Measurements from ENCODE around the gene SAV1. TPM values are rescaled to one million over a fixed set of nuclear protein-coding genes. Genes with fewer than 3 reads are reported as not detected.

Gene SAV1
- polyA plus RNA-seq, 1 of the 3 experiments (the other 2 are of a cell fraction) = 8.9 TPM

DNA sequence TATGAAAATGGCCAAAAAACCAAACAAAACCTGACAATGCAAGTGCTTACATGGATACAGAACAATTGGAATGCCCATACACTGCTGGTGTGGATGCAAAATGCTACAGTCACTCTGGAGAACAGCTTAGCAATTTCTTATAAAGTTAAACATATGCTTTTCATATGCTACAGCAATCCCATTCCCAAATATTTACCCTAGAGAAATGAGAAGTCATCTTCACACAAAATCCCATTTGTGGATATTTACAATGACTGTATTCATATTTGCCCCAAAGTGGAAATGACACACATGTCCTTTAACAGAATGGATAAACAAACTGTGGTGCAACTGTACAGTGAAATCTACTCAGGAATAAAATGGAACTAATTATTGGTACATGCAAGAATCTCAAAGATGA lies 20.4 kb downstream of the SAV1 start:
- Histone ChIP-seq H3K36me3 (replicated peaks in 1 of 2; ENCODE audit: control insufficient read depth in 1 of 2, insufficient read depth in 2 of 2, low read length in 1 of 2) (peaks cover 12 to 18% of the 10 kb centered on the region in 2 experiments), H3K4me3 (ENCODE audit: low read depth in 2 of 2, low read length in 1 of 2) (no peak overlapping the region), H3K9me3 (no peaks in the 10 kb centered on the region), H4K20me1 (ENCODE audit: insufficient read depth) (no peaks in the 10 kb centered on the region), H3F3A (replicated peaks; ENCODE audit: insufficient read depth) (peaks cover 9% of the 10 kb centered on the region), H3K79me2 (ENCODE audit: insufficient read depth) (peaks cover 71% of the 10 kb centered on the region), H2AFZ (ENCODE audit: low read depth) (no peak overlapping the region), H3K9ac (no peak overlapping the region), H3K4me2 (no peak overlapping the region), H3K4me1 (ENCODE audit: control insufficient read depth in 1 of 2, insufficient read depth in 2 of 2, low read depth in 1 of 2, low read length in 1 of 2) (no peaks in the 10 kb centered on the region), H3K27me3 (ENCODE audit: insufficient read depth) (no peaks in the 10 kb centered on the region), H3K27ac (ENCODE audit: low read depth in 2 of 2, low read length in 1 of 2) (no peak overlapping the region), H3K9me2 (no peaks in the 10 kb centered on the region)
- POLR2A ChIA-PET = no interaction called here
- no peak for TF ChIP-seq JUND (IDR thresholded peaks at IDR 0.05)
- TF ChIP-seq MAX (IDR thresholded peaks at IDR 0.05; ENCODE audit: low read depth) = no peak
- TF ChIP-seq CHD2 (IDR thresholded peaks at IDR 0.05; ENCODE audit: low read length, partially characterized antibody) = no peak
- DNase-seq = no peak
- CTCF ChIA-PET = interaction anchor here (1.0 kb wide), 1 partner anchor 28 kb away, joined by 3 read pairs; no protein-coding TSS in a partner anchor

DNA sequence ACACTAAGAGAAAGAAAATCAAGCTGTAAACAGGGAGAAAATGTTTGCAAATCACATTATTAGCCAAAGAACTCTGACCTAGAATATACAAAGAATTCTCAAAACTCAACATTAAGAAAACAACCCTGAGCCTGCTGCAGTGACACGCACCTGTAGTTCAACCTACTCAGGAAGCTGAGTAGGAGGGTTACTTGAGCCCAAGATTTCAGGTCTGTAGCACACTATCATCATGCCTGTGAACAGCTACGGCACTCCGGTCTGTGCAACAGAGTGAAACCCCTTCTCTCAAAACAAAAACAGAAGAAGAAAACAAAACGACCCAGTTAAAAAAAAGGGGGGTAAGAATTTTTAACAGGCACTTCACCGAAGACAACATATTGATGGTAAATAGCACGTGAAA lies 20.8 kb downstream of the SAV1 start:
- DNase-seq = no peak
- H3K4me3 ChIP-seq (ENCODE audit: low read depth in 2 of 2, low read length in 1 of 2) = no peak overlapping the region
- CTCF ChIA-PET = interaction anchor here (1.0 kb wide), 1 partner anchor 28 kb away, joined by 3 read pairs; no protein-coding TSS in a partner anchor
- TF ChIP-seq YY1 (IDR thresholded peaks at IDR 0.05; ENCODE audit: low read depth) = no peak
- 93% methylated on average over 6 of the region's 6 CpGs for WGBS (ENCODE audit: low lambda C conversion rate)
- no peak overlapping the region for H3K4me2 ChIP-seq
- H3K9me3 ChIP-seq = no peaks in the 10 kb centered on the region
- no peaks in the 10 kb centered on the region for H3K27me3 ChIP-seq (ENCODE audit: insufficient read depth)
- no peak overlapping the region for H2AFZ ChIP-seq (ENCODE audit: low read depth)
- peaks cover 66% of the 10 kb centered on the region for H3K79me2 ChIP-seq (ENCODE audit: insufficient read depth)
- no peaks in the 10 kb centered on the region for H4K20me1 ChIP-seq (ENCODE audit: insufficient read depth)
- no peaks in the 10 kb centered on the region for H3K9me2 ChIP-seq
- peaks cover 11 to 18% of the 10 kb centered on the region in 2 experiments for H3K36me3 ChIP-seq (replicated peaks in 1 of 2; ENCODE audit: control insufficient read depth in 1 of 2, insufficient read depth in 2 of 2, low read length in 1 of 2)
- POLR2A ChIA-PET = no interaction called here
- no peak overlapping the region for H3K9ac ChIP-seq
- H3K4me1 ChIP-seq (ENCODE audit: control insufficient read depth in 1 of 2, insufficient read depth in 2 of 2, low read depth in 1 of 2, low read length in 1 of 2) = no peaks in the 10 kb centered on the region
- peaks cover 9% of the 10 kb centered on the region for H3F3A ChIP-seq (replicated peaks; ENCODE audit: insufficient read depth)
- H3K27ac ChIP-seq (ENCODE audit: low read depth in 2 of 2, low read length in 1 of 2) = no peak overlapping the region

DNA sequence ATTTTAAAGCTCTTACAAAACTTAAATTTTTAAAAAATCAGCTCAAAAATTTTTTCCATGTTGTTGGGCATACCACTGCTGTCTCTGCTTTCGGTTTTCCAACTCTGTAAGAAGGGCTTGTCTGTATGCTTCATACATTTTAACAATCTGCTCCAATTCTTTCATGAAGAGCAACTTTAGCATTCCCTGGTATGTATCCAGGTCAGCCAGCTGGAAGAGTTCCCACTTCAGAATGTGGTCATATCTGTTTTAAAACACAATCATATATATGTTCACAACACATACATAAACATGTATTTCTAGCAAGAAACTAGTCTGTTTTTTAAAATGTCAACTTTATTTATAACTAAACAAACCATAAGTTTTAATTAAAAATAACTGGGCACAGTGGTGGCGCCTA lies 33.0 kb downstream of the SAV1 start:
- POLR2A ChIA-PET = no interaction called here
- Histone ChIP-seq H3K4me1 (ENCODE audit: control insufficient read depth in 1 of 2, insufficient read depth in 2 of 2, low read depth in 1 of 2, low read length in 1 of 2) (peaks cover 0 to 18% of the 10 kb centered on the region in 2 experiments; a peak in 3 of 4 replicates), H3K9me3 (no peaks in the 10 kb centered on the region), H3K4me2 (no peak overlapping the region), H2AFZ (ENCODE audit: low read depth) (no peak overlapping the region), H3K4me3 (ENCODE audit: low read depth in 2 of 2, low read length in 1 of 2) (no peak overlapping the region), H4K20me1 (ENCODE audit: insufficient read depth) (no peaks in the 10 kb centered on the region), H3K9me2 (no peaks in the 10 kb centered on the region), H3K9ac (no peak overlapping the region), H3F3A (replicated peaks; ENCODE audit: insufficient read depth) (peaks cover 7% of the 10 kb centered on the region), H3K36me3 (replicated peaks in 1 of 2; ENCODE audit: control insufficient read depth in 1 of 2, insufficient read depth in 2 of 2, low read length in 1 of 2) (peaks cover 20 to 24% of the 10 kb centered on the region in 2 experiments), H3K27me3 (ENCODE audit: insufficient read depth) (no peaks in the 10 kb centered on the region), H3K79me2 (ENCODE audit: insufficient read depth) (no peaks in the 10 kb centered on the region), H3K27ac (ENCODE audit: low read depth in 2 of 2, low read length in 1 of 2) (no peak overlapping the region)
- DNase-seq = no peak
- TF ChIP-seq CHD2 (IDR thresholded peaks at IDR 0.05; ENCODE audit: low read length, partially characterized antibody) (no peak), TAF1 (IDR thresholded peaks at IDR 0.05; ENCODE audit: borderline replicate concordance, low read depth, low read length) (no peak)
- 96% methylated on average over 2 of the region's 2 CpGs for WGBS (ENCODE audit: low lambda C conversion rate)
- CTCF ChIA-PET = interaction anchor here (0.9 kb wide), 2 partner anchors 92 to 139 kb away, joined by 3 read pairs; no protein-coding TSS in a partner anchor

- Histone ChIP-seq H3F3A (replicated peaks; ENCODE audit: insufficient read depth) (peaks cover 7% of the 10 kb centered on the region), H3K9me2 (no peaks in the 10 kb centered on the region), H3K4me1 (ENCODE audit: control insufficient read depth in 1 of 2, insufficient read depth in 2 of 2, low read depth in 1 of 2, low read length in 1 of 2) (peaks cover 0 to 18% of the 10 kb centered on the region in 2 experiments; a peak in 3 of 4 replicates), H3K27me3 (ENCODE audit: insufficient read depth) (no peaks in the 10 kb centered on the region), H3K4me2 (no peak overlapping the region), H3K9me3 (no peaks in the 10 kb centered on the region), H3K4me3 (ENCODE audit: low read depth in 2 of 2, low read length in 1 of 2) (no peak overlapping the region), H3K36me3 (replicated peaks in 1 of 2; ENCODE audit: control insufficient read depth in 1 of 2, insufficient read depth in 2 of 2, low read length in 1 of 2) (peaks cover 24 to 25% of the 10 kb centered on the region in 2 experiments), H2AFZ (ENCODE audit: low read depth) (no peak overlapping the region), H3K9ac (no peak overlapping the region), H4K20me1 (ENCODE audit: insufficient read depth) (no peaks in the 10 kb centered on the region), H3K27ac (ENCODE audit: low read depth in 2 of 2, low read length in 1 of 2) (no peak overlapping the region), H3K79me2 (ENCODE audit: insufficient read depth) (no peaks in the 10 kb centered on the region)
- ChIA-PET CTCF (interaction anchor here (0.6 to 1.0 kb wide), 2 partner anchors 18 to 25 kb away, joined by 3 read pairs; no protein-coding TSS in a partner anchor), POLR2A (no interaction called here)
- 93% methylated on average over 4 of the region's 4 CpGs for WGBS (ENCODE audit: low lambda C conversion rate)
- DNase-seq = no peak
- TF ChIP-seq POLR2AphosphoS5 (IDR thresholded peaks at IDR 0.05; ENCODE audit: low read depth, low read length) (no peak), FOXM1 (IDR thresholded peaks at IDR 0.05; ENCODE audit: low read depth) (no peak), ELF1 (IDR thresholded peaks at IDR 0.05) (no peak), ZBTB33 (IDR thresholded peaks at IDR 0.05; ENCODE audit: borderline replicate concordance, low read depth) (no peak), GABPA (IDR thresholded peaks at IDR 0.05; ENCODE audit: low read depth) (no peak), JUND (IDR thresholded peaks at IDR 0.05) (no peak), YY1 (IDR thresholded peaks at IDR 0.05; ENCODE audit: low read depth) (no peak), MXI1 (IDR thresholded peaks at IDR 0.05; ENCODE audit: low read depth, low read length) (no peak), RXRA (IDR thresholded peaks at IDR 0.05; ENCODE audit: borderline replicate concordance, low read depth) (no peak)
- TF ChIP-seq, protein P1, sequence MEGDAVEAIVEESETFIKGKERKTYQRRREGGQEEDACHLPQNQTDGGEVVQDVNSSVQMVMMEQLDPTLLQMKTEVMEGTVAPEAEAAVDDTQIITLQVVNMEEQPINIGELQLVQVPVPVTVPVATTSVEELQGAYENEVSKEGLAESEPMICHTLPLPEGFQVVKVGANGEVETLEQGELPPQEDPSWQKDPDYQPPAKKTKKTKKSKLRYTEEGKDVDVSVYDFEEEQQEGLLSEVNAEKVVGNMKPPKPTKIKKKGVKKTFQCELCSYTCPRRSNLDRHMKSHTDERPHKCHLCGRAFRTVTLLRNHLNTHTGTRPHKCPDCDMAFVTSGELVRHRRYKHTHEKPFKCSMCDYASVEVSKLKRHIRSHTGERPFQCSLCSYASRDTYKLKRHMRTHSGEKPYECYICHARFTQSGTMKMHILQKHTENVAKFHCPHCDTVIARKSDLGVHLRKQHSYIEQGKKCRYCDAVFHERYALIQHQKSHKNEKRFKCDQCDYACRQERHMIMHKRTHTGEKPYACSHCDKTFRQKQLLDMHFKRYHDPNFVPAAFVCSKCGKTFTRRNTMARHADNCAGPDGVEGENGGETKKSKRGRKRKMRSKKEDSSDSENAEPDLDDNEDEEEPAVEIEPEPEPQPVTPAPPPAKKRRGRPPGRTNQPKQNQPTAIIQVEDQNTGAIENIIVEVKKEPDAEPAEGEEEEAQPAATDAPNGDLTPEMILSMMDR (IDR thresholded peaks at IDR 0.05) = no peak
Measured at GRCh38 chr14:50633954-50634353, 34.2 kb downstream of the SAV1 start.

Data from SK-N-SH (cell line).